LoVo (cell line): Measurements from ENCODE around the gene C7orf57.
"Not testable (repeated sequence)": the region's sequence is repeated elsewhere in the genome, so short reads cannot be mapped to it uniquely, and the experiment has no call there.

Source experiments
- DNase-seq: peaks from one replicate; pipeline ENCODE4 v3.0.0-alpha.2; 2016; ENCODE audit warnings: low spot score

The C7orf57 gene

GRCh38 chr7:48035967-48036478 lies 680 bp downstream of the C7orf57 start:
- no peak for DNase-seq

DNA sequence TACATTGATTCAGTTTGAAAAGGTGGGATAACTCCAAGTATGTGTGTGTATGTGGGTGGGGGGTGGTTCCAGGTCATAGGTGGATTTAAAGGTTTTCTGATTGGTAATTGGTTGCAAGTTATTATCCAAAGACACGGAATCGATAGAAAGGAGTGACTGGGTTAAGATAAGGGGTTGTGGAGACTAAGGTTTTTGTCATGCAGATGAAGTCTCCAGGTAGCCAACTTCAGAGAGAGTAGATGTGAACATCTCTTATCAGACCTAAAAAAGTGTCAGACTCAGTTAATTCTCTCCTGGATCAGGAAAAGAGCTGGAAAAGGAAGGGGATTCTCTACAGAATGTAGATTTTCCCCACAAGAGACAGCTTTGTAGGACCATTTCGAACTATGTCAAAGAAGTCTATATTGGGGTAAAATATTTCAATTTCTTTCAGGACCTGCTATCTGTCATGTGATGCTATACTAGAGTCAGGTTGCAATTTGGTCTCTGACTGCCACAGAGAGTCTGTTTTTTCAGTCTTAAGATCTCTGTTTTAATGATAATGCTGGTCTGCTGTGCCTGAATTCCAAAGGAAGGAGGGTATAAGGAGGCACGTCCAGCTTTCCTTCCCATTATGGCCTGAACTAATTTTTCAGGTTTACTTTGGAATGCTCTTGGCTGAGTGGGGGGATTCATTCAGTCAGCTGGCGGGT lies 3.6 kb downstream of the C7orf57 start:
- DNase-seq, result no peak

DNA sequence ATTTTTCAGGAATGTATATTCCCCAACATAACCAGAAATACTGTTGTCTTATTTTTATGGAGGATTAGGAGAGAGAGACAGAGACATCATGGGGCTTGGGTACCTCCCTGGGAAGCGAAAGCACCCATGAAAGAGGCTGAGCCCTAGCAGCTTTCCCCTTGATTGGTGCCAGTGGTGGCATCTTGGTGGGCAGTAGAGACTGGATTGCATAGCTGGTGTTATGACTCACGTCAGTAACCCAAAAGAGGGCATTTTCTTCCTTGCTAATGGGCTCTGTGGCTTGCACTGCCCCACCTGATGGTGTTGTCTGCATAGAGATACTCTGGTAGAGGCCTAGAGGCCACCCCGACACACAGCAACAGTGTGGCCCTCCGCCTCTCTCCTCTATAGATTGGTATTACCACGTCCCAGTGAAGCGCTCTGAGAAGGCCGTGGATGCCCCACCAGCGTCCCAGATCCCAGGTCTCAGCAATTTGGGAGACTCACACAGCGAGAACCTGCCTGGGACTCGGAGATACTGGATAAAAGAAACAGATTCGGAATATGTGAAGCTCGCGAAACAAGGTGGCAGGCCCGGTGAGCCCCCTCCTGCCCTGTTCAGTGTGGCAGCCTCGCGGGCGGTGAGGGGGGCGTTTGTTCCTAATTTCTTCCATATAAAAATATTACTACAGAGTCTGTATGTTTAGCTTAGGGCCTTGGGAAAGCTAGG lies 5.8 kb downstream of the C7orf57 start:
- DNase-seq, result no peak

DNA sequence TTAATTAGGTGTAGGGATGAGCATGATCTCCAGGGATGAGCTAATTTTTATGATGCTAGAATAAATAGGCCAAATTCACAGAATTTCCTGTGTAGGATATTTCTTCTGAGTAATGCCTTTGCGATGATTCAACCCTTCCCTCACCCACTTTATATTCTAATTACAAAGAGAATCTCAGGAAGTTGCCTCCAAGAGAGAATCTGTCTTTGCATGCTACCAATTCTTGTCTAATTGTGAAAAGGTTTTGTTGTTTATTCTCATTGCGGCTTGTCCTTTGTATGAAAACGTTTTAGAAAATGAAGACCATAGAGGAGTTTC lies 6.3 kb downstream of the C7orf57 start:
- DNase-seq, result no peak

DNA sequence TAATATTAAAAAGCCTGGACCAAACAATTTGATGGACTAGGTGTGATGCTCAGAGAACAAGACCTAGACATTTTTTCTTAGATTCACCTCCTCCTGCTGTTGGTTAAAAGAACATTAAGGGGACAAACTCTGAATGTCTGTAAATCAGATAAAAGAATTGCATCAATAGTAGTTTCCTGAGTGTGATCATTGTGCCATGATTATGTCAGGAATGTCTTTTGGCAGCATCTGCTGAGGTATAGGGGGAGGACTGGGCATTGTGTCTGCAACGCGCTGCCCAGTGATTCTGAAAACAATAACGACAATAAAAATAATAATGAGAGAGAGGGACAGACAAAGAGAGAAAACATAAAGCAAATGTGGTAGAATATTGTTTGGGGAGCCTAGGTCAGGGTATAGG lies 6.9 kb downstream of the C7orf57 start:
- DNase-seq, result no peak

- no peak for DNase-seq
Measured at GRCh38 chr7:48042636-48043035, 7.3 kb downstream of the C7orf57 start.

- DNase-seq, result no peak
Measured at GRCh38 chr7:48045195-48045765, 9.9 kb downstream of the C7orf57 start.

GRCh38 chr7:48046458-48046857 lies 11.1 kb downstream of the C7orf57 start:
- DNase-seq, result no peak

DNA sequence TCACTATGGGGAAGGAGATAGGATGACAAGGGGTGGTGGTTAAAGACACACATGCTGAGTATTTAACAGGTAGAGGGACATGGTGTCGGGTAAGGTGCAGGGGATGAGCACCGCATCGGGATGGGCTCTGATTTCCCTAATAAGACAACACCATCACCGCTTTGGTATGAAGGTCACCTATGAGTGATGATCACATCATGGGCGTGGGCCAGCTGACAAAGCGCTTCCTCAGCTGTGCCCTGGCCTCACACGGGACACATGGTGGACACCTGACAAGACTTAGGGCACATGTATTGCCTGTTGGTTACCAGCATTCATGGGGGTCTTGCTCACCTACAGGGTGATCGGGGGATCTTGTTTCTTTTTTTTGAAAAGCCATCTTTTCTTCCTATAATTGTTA lies 12.8 kb downstream of the C7orf57 start:
- DNase-seq, result peak; percentile 49

- no peak for DNase-seq
Measured at GRCh38 chr7:48049850-48050249, 14.5 kb downstream of the C7orf57 start.

DNA sequence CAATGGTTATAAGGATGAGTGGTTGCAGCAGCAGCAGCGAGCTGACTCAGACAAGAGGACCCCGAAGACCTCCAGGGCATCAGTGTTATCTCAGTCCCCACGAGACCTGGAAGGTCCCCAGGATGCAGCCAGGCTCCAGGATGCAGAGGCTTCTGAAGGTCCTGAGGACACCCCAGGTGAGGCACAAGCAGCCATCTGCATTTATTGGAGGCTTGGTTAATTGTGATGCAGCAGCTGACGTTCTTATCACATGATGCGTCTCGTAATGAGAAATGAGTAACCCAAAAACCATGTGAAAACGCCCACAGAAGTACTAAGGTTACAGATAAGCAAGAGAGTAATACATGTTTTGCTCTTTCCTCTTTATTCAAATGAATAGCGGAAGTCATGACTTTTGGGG lies 17.4 kb downstream of the C7orf57 start:
- peak; percentile 64 for DNase-seq

GRCh38 chr7:48053736-48054135 lies 18.4 kb downstream of the C7orf57 start:
- DNase-seq, result no peak

GRCh38 chr7:48058990-48059389 lies 23.6 kb downstream of the C7orf57 start:
- no peak for DNase-seq

- no peak for DNase-seq
Measured at GRCh38 chr7:48059706-48060105, 24.4 kb downstream of the C7orf57 start.

- DNase-seq, result no peak
Measured at GRCh38 chr7:48063985-48064384, 28.6 kb downstream of the C7orf57 start.

GRCh38 chr7:48067475-48067874 lies 32.1 kb downstream of the C7orf57 start:
- DNase-seq, result no peak

DNA sequence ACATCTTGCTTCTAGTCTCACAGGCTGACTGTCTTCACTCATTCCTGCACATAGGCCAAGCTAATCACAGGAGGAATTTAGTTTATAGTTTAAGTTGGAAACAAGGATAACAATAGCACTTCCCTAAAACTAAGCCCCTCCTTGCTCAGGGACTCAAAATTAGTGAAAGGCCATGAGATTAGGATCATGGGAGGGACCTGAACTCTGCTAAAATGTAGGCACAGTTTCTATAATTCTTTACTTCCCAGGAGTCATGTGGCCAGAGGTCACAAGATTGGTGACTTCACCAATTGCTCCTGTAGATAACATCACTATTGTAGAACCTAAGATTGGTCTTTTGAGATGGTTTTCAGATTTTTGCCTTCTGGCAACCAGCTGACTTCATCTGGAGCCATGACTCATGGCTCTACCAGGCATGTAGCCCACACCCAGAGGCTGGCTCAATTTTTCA lies 38.9 kb downstream of the C7orf57 start:
- DNase-seq, result no peak

GRCh38 chr7:48077423-48077822 lies 42.1 kb downstream of the C7orf57 start:
- no peak for DNase-seq

- DNase-seq, result no peak
Measured at GRCh38 chr7:48078470-48078869, 43.1 kb downstream of the C7orf57 start.

- DNase-seq, result not testable (repeated sequence)
Measured at GRCh38 chr7:48082378-48082777, 47.0 kb downstream of the C7orf57 start.

GRCh38 chr7:48083114-48083830 lies 47.9 kb downstream of the C7orf57 start:
- DNase-seq, result peak; percentile 16

GRCh38 chr7:48084727-48085432 lies 49.5 kb downstream of the C7orf57 start:
- peak; percentile 94 for DNase-seq
